ENCODE measurements around the gene SRGAP3. TPM values are rescaled to one million over a fixed set of nuclear protein-coding genes. Genes with fewer than 3 reads are reported as not detected.

The SRGAP3 gene
- total RNA-seq, 1 experiment from 2014 or later, result 0.69 TPM

DNA sequence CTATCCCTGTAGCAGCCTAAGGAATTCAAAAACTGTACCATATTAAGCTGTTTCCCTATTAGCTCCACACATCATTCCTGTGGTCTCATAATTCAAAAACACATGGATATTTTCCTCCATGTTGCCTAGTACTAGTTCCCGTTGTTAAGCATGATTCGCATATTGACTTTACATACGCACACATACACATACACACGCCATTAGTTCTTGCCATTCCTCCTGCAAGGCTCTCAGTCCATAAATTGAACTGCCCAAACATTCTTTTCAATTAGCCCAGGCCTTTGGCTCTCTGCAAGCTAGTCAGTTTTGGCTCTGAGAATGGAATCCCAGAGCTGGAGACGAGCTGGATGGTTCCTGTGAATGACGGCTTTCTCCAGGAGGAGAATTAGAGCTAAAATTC lies 229.0 kb downstream of the SRGAP3 start:
- Histone ChIP-seq H3K27ac (ENCODE audit: low read depth, low read length, poor library complexity, severe bottlenecking) (no peak overlapping the region), H3K27me3 (replicated peaks; ENCODE audit: insufficient read depth, low read depth, low read length, poor library complexity) (peaks cover 18% of the 10 kb centered on the region), H3K4me3 (ENCODE audit: low read depth, low read length, poor library complexity, severe bottlenecking) (no peak overlapping the region), H3K9me3 (ENCODE audit: low read depth, low read length, poor library complexity, severe bottlenecking) (no peaks in the 10 kb centered on the region), H3K4me1 (ENCODE audit: insufficient read depth, low read length, poor library complexity, severe bottlenecking) (no peaks in the 10 kb centered on the region), H3K36me3 (ENCODE audit: insufficient read depth, low read length, poor library complexity, severe bottlenecking) (no peaks in the 10 kb centered on the region)
- BruUV-seq (replicated peaks), result no TSS peak
- TF ChIP-seq, protein P1, sequence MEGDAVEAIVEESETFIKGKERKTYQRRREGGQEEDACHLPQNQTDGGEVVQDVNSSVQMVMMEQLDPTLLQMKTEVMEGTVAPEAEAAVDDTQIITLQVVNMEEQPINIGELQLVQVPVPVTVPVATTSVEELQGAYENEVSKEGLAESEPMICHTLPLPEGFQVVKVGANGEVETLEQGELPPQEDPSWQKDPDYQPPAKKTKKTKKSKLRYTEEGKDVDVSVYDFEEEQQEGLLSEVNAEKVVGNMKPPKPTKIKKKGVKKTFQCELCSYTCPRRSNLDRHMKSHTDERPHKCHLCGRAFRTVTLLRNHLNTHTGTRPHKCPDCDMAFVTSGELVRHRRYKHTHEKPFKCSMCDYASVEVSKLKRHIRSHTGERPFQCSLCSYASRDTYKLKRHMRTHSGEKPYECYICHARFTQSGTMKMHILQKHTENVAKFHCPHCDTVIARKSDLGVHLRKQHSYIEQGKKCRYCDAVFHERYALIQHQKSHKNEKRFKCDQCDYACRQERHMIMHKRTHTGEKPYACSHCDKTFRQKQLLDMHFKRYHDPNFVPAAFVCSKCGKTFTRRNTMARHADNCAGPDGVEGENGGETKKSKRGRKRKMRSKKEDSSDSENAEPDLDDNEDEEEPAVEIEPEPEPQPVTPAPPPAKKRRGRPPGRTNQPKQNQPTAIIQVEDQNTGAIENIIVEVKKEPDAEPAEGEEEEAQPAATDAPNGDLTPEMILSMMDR (conservative IDR thresholded peaks at IDR 0.05; ENCODE audit: low read depth, low read length), result no peak
- TF ChIP-seq EZH2 (IDR thresholded peaks at IDR 0.05; ENCODE audit: borderline replicate concordance, low read depth, low read length, poor library complexity, severe bottlenecking), result no peak
- DNase-seq (ENCODE audit: low spot score), result no peak
- ChIA-PET POLR2A (ENCODE audit: low non-redundant PET) (no interaction called here), CTCF (no interaction called here)
- intact Hi-C loops (cut with micrococcal nuclease; ENCODE audit: unreplicated experiment), result no loop called here

DNA sequence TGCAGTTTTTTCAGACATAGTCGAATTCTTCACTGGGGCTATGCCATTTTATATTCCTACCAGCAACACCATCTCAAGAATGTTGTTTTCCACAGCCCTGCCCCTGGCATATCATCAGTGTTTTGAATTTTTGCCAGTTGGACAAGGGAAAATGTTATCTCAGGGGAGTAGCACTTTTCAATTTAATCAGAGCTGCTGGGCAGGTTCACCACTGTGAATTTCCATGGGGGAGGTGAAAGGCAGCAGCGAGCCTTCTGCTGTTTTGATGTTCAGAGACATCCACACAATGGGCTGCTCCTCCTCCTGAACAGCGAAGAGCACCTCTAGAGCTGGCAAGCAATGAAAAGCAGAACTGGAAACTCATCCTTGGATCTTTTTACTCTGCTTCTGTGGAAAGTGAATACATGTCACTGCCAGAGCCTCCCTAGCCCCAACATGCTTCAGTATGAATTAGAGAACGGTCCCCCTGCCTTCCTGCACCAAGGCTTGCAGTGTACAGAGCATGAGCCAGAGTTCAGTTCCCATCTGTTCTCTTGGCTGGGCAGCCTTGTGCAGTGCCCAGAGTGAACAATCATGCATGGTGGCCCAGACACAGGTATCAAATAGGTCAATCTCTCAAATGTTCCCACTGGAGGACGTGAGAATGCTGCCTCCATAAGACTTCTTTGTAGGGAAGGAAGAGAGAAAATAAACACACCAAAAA lies 230.0 kb downstream of the SRGAP3 start:
- no peaks in the 10 kb centered on the region for H3K4me1 ChIP-seq (ENCODE audit: insufficient read depth, low read length, poor library complexity, severe bottlenecking)
- no peaks in the 10 kb centered on the region for H3K36me3 ChIP-seq (ENCODE audit: insufficient read depth, low read length, poor library complexity, severe bottlenecking)
- TF ChIP-seq, protein P1 (conservative IDR thresholded peaks at IDR 0.05; ENCODE audit: low read depth, low read length), result no peak
- no peak for TF ChIP-seq EZH2 (IDR thresholded peaks at IDR 0.05; ENCODE audit: borderline replicate concordance, low read depth, low read length, poor library complexity, severe bottlenecking)
- H3K27ac ChIP-seq (ENCODE audit: low read depth, low read length, poor library complexity, severe bottlenecking), result no peak overlapping the region
- BruUV-seq (replicated peaks), result no TSS peak
- ChIA-PET POLR2A (ENCODE audit: low non-redundant PET) (no interaction called here), CTCF (no interaction called here)
- no peaks in the 10 kb centered on the region for H3K9me3 ChIP-seq (ENCODE audit: low read depth, low read length, poor library complexity, severe bottlenecking)
- peaks cover 18% of the 10 kb centered on the region for H3K27me3 ChIP-seq (replicated peaks; ENCODE audit: insufficient read depth, low read depth, low read length, poor library complexity)
- no peak for DNase-seq (ENCODE audit: low spot score)
- intact Hi-C loops (cut with micrococcal nuclease; ENCODE audit: unreplicated experiment), result no loop called here
- H3K4me3 ChIP-seq (ENCODE audit: low read depth, low read length, poor library complexity, severe bottlenecking), result no peak overlapping the region

DNA sequence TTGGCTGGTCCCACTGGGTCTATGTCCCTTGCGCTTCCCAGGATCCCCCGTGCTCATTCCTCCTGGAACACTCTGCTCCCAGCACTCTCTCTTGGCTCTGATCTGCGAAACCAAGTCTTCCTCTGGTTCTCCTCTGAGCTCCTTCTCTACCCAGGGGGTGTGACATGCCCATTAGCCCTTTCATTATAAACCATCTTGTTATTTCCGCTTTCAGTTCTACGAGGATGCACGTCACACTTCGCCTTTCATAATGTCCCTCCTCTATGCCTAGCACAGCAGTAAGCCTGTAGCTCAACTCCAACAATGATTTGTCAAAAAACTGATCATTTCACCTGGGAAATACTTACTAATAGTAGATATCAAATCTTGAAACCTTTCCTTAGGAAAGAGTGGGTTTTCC lies 234.2 kb downstream of the SRGAP3 start:
- no TSS peak for BruUV-seq (replicated peaks)
- CTCF ChIA-PET, result no interaction called here
- no peaks in the 10 kb centered on the region for H3K4me1 ChIP-seq (ENCODE audit: insufficient read depth, low read length, poor library complexity, severe bottlenecking)
- intact Hi-C loops (cut with micrococcal nuclease; ENCODE audit: unreplicated experiment), result no loop called here
- peak; percentile 75 for DNase-seq (ENCODE audit: low spot score)
- POLR2A ChIA-PET (ENCODE audit: low non-redundant PET), result no interaction called here
- H3K4me3 ChIP-seq (ENCODE audit: low read depth, low read length, poor library complexity, severe bottlenecking), result no peak overlapping the region
- peaks cover 16% of the 10 kb centered on the region for H3K27me3 ChIP-seq (replicated peaks; ENCODE audit: insufficient read depth, low read depth, low read length, poor library complexity)
- H3K9me3 ChIP-seq (ENCODE audit: low read depth, low read length, poor library complexity, severe bottlenecking), result no peaks in the 10 kb centered on the region
- H3K36me3 ChIP-seq (ENCODE audit: insufficient read depth, low read length, poor library complexity, severe bottlenecking), result no peaks in the 10 kb centered on the region
- no peak for TF ChIP-seq EZH2 (IDR thresholded peaks at IDR 0.05; ENCODE audit: borderline replicate concordance, low read depth, low read length, poor library complexity, severe bottlenecking)
- TF ChIP-seq, protein P1 (conservative IDR thresholded peaks at IDR 0.05; ENCODE audit: low read depth, low read length), result no peak
- no peak overlapping the region for H3K27ac ChIP-seq (ENCODE audit: low read depth, low read length, poor library complexity, severe bottlenecking)

Data from A673 (cell line).